ENCODE measurements around the gene TANGO2. TPM values are rescaled to one million over a fixed set of nuclear protein-coding genes. Genes with fewer than 3 reads are reported as not detected.
A peak's percentile ranks its signal among the peaks of the same experiment; 100 is the strongest.

TANGO2 gene, protein sequence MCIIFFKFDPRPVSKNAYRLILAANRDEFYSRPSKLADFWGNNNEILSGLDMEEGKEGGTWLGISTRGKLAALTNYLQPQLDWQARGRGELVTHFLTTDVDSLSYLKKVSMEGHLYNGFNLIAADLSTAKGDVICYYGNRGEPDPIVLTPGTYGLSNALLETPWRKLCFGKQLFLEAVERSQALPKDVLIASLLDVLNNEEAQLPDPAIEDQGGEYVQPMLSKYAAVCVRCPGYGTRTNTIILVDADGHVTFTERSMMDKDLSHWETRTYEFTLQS
- 10 to 100 TPM; 10.5 to 19.7 TPM for total RNA-seq

DNA sequence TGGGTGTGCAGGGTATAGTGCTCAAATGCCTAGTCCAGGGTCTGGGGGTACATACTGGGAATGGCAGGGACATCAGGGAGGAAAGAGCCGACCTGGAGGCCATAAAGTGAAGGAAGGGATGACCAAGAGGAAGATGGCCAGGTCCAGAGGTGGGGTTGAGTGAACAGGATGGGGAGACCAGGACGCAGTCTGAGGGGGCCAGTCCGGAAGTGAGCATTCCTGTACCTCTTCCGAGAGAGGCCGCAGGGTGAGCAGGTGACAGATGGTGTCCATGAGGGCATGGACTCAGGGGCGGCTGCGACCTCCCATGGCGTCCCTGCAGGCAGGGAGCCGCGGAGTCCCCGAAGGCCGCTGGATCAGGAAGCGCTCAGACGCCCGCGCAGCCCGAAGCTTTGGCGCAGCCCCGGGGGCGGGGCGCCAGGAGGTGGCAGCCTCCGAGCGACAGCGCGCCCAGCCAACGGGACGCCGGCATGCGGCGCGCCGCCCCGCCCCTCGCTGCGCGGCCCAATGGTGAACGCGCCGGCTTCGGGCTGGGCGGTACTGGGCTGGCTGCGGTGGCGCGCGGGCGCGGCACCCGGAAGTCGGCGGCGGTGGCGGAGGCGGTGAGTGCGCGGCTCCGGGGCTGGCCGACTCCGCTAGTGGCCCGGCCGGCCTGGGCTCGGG, at the start of gene TANGO2:
Gene TANGO2 (plus strand): TSS at position 578 of the 663 bp plus-strand sequence. CDS start 15,689 bp downstream, outside the sequence.
- intact Hi-C loops (cut with DNase I): no loop called here
- no peaks in the 10 kb centered on the region for H3K27me3 ChIP-seq
- TF ChIP-seq, protein P1, sequence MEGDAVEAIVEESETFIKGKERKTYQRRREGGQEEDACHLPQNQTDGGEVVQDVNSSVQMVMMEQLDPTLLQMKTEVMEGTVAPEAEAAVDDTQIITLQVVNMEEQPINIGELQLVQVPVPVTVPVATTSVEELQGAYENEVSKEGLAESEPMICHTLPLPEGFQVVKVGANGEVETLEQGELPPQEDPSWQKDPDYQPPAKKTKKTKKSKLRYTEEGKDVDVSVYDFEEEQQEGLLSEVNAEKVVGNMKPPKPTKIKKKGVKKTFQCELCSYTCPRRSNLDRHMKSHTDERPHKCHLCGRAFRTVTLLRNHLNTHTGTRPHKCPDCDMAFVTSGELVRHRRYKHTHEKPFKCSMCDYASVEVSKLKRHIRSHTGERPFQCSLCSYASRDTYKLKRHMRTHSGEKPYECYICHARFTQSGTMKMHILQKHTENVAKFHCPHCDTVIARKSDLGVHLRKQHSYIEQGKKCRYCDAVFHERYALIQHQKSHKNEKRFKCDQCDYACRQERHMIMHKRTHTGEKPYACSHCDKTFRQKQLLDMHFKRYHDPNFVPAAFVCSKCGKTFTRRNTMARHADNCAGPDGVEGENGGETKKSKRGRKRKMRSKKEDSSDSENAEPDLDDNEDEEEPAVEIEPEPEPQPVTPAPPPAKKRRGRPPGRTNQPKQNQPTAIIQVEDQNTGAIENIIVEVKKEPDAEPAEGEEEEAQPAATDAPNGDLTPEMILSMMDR (IDR thresholded peaks at IDR 0.05): peak in 2 of 7 experiments; percentile 15 to 26
- peak; percentile 81 to 86 (median 86) for TF ChIP-seq POLR2A (IDR thresholded peaks at IDR 0.05)
- peaks cover 40% of the 10 kb centered on the region for H3K4me1 ChIP-seq
- H3K4me3 ChIP-seq: peak within 1 kb of the TSS; percentile 36 to 75
- H3K9me3 ChIP-seq: no peaks in the 10 kb centered on the region
- DNase-seq: peak; percentile 93 to 96 (median 94)
- no peaks in the 10 kb centered on the region for H3K36me3 ChIP-seq (replicated peaks in 1 of 2; ENCODE audit: insufficient read depth in 1 of 2, low read depth in 2 of 2)
- peak within 1 kb of the TSS; percentile 66 to 88 (median 78) for H3K27ac ChIP-seq
- peak; percentile 86 for ATAC-seq
- WGBS, 2 donors: 1 to 6% methylated on average over 5 to 60 of the region's 61 CpGs

DNA sequence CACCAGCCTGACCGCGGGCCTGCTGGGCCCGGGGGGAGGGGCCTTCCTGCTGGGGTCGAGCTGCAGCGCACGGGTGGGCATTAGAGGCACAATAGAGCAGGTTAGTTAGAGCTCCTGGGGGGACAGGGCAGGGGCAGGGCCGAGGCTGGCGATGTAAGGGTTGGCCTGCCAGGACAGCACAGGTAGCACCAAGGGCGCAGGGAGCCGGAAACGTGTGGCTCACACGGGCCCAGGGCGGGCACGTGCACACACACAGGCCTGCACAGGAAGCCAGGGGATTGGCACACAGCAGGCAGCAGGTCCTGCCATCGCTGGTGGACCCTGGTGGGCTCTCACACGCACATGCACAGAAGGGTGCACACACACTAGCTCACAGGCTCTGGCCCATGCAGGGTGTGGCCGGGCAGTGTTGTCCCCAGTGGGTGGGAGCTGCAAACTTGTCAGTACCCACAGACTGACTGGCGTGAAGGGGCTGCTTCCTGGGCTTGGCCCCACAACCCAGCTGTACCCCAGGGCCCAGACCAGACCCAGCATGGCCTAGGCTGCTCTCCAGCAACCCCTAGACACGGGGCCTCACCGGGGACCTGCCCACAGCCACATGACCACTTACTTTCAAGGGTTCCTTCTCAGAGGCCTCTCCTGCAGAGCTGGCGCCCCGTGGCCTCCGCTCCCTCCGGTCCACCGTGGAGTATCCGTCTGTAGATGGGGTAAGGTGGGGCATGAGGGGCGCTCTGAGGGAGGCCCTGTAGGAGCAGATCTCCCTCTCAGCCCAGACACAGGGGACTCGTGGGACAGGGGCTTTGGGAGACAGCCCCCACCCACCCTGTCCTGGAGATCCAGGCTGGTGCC, 49.4 kb upstream of the TANGO2 start:
- TF ChIP-seq POLR2A (IDR thresholded peaks at IDR 0.05): no peak
- TF ChIP-seq, protein P1 (IDR thresholded peaks at IDR 0.05): no peak
- 63 to 69% methylated on average over 13 to 28 of the region's 28 CpGs for WGBS, 2 donors
- DNase-seq (no peak), ATAC-seq (no peak)
- H3K4me3 ChIP-seq: no peak overlapping the region
- H3K9me3 ChIP-seq: no peaks in the 10 kb centered on the region
- no peaks in the 10 kb centered on the region for H3K36me3 ChIP-seq (replicated peaks in 1 of 2; ENCODE audit: insufficient read depth in 1 of 2, low read depth in 2 of 2)
- intact Hi-C loops (cut with DNase I): loop anchor here (5.0 to 10.0 kb wide), 2 partner anchors 151 to 323 kb away; no protein-coding TSS in a partner anchor
- H3K4me1 ChIP-seq: no peaks in the 10 kb centered on the region
- H3K27me3 ChIP-seq: no peaks in the 10 kb centered on the region
- H3K27ac ChIP-seq: no peak overlapping the region

DNA sequence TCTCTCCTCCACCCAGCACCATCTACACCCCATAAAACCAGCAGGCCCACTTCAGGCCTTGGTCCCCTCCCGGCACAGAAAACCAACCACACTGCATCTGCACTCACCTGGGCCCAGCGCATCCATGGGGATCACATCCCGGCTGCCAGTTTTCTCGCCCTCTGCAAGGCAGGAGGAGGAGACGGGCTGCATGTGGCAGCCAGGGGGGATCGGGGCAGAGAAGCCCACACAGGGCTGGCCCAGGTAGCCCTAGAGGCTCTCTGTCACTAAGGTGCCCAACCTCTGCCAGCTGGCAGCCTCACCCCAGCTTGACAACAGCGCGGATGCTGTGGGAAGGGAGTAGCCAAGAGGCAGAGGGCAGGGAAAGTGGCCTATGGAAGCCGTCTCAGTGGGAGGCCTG, 48.7 kb upstream of the TANGO2 start:
- Histone ChIP-seq H3K4me1 (no peaks in the 10 kb centered on the region), H3K27ac (no peak overlapping the region), H3K36me3 (replicated peaks in 1 of 2; ENCODE audit: insufficient read depth in 1 of 2, low read depth in 2 of 2) (no peaks in the 10 kb centered on the region), H3K9me3 (no peaks in the 10 kb centered on the region), H3K27me3 (no peaks in the 10 kb centered on the region), H3K4me3 (no peak overlapping the region)
- TF ChIP-seq, protein P1 (IDR thresholded peaks at IDR 0.05): no peak
- no peak for TF ChIP-seq POLR2A (IDR thresholded peaks at IDR 0.05)
- no peak for ATAC-seq
- WGBS, 2 donors: 78 to 91% methylated on average over 6 to 9 of the region's 9 CpGs
- DNase-seq: no peak
- intact Hi-C loops (cut with DNase I): loop anchor here (5.0 to 10.0 kb wide), 2 partner anchors 150 to 323 kb away; no protein-coding TSS in a partner anchor

DNA sequence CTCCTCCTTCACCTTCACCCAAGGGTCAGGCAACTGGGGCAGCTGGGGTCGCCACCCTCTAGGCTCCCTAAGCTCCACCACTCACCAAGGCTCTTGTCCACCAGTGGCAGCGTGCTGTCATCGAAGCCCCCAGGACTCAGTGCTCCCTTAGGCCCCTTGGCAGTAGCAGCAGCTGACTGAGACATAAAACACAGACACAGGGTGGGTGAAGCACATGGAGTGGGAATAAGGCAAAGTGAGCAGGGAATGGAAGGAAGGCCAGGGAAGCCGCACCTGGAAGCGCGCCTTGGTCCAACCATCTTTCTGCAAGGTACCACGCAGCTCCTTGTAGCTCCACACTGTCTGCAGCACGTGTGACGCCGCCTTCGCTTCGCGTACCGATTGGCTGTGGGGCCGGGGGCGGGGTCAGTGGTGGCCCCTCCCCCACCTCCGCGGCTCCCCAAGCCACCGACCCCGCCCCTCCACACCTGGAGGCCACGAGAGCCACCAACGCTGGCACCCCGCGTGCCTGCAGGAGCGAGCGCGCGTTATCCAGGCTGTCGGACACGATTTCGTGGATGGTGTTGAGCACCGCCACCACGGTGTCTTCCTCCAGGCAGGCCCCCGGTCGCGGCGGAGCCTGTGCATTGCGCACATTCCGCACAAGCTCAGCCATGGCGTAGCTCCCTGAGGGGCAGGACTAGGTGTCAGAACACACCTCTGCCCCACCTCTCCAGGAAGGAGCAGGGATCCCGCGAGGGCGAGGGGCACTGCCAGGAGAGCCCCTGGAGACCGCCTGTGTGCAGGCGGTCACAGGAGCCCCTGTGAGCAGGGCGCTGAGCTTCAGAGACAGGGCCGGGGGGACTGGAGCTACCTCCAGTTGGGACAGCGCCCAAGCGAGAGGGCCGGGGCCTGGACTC, 48.0 kb upstream of the TANGO2 start:
- no peaks in the 10 kb centered on the region for H3K36me3 ChIP-seq (replicated peaks in 1 of 2; ENCODE audit: insufficient read depth in 1 of 2, low read depth in 2 of 2)
- 91 to 96% methylated on average over 11 to 47 of the region's 50 CpGs for WGBS, 2 donors
- no peak overlapping the region for H3K27ac ChIP-seq
- TF ChIP-seq, protein P1 (IDR thresholded peaks at IDR 0.05): no peak
- TF ChIP-seq POLR2A (IDR thresholded peaks at IDR 0.05): no peak
- H3K4me3 ChIP-seq: no peak overlapping the region
- intact Hi-C loops (cut with DNase I): loop anchor here (5.0 to 10.0 kb wide), 2 partner anchors 149 to 322 kb away; no protein-coding TSS in a partner anchor
- no peaks in the 10 kb centered on the region for H3K9me3 ChIP-seq
- ATAC-seq: no peak
- DNase-seq: no peak
- no peaks in the 10 kb centered on the region for H3K27me3 ChIP-seq
- H3K4me1 ChIP-seq: no peaks in the 10 kb centered on the region

All from body of pancreas (tissue), 4 donors.